Fibroblast of lung (primary cell): ENCODE results near the gene HOXB5.

Source experiments
- EZH2 ChIP-seq: IDR thresholded peaks from 2 replicates; pipeline ENCODE4 v1.5.1; 2012; ENCODE audit warnings: low read length, control low read depth, mild to moderate bottlenecking; ENCODE audit errors: missing control alignments
- TF ChIP-seq, protein P1 (sequence below), 2 donors: IDR thresholded peaks in 1 of 2; conservative IDR thresholded peaks in 1 of 2; 1 replicate in 1 of 2; 2 replicates in 1 of 2; pipeline ENCODE4 v1.5.1; 2011 to 2012; ENCODE audit warnings: low read length in 2 of 2, control low read depth in 1 of 2, inconsistent platforms in 1 of 2, low read depth in 1 of 2, mild to moderate bottlenecking in 1 of 2

GRCh38 chr17:48617471-48618255, 24.1 kb upstream of the HOXB5 start:
- TF ChIP-seq, protein P1, sequence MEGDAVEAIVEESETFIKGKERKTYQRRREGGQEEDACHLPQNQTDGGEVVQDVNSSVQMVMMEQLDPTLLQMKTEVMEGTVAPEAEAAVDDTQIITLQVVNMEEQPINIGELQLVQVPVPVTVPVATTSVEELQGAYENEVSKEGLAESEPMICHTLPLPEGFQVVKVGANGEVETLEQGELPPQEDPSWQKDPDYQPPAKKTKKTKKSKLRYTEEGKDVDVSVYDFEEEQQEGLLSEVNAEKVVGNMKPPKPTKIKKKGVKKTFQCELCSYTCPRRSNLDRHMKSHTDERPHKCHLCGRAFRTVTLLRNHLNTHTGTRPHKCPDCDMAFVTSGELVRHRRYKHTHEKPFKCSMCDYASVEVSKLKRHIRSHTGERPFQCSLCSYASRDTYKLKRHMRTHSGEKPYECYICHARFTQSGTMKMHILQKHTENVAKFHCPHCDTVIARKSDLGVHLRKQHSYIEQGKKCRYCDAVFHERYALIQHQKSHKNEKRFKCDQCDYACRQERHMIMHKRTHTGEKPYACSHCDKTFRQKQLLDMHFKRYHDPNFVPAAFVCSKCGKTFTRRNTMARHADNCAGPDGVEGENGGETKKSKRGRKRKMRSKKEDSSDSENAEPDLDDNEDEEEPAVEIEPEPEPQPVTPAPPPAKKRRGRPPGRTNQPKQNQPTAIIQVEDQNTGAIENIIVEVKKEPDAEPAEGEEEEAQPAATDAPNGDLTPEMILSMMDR (conservative IDR thresholded peaks at IDR 0.05 in 1 of 2, IDR thresholded peaks at IDR 0.05 in 1 of 2; ENCODE audit: low read depth in 1 of 2, low read length in 2 of 2): no peak
- peak; percentile 96 for TF ChIP-seq EZH2
